Keratinocyte (primary cell): ENCODE measurements around the gene PRKCA. TPM values are rescaled to one million over a fixed set of nuclear protein-coding genes. Genes with fewer than 3 reads are reported as not detected.

ENCODE experiments used
- DNase-seq: peaks from one replicate; pipeline ENCODE4 v3.0.0-alpha.2; 2011; ENCODE audit warnings: low read depth, missing footprints, low spot score
- FAIRE-seq: peaks from 2 replicates; lab custom pipeline; 2011; peaks lifted over from hg19 to GRCh38; lab: Jason Lieb, UNC
- H2AFZ ChIP-seq: 2 replicates; pipeline ENCODE4 v1.6.0; 2012; ENCODE audit warnings: low read length, control low read depth, inconsistent platforms; ENCODE audit not compliant: control insufficient read depth
- H3K27ac ChIP-seq: 2 replicates; pipeline ENCODE4 v1.5.1; 2011; ENCODE audit warnings: low read length; ENCODE audit not compliant: control insufficient read depth, insufficient read depth
- H3K27me3 ChIP-seq: 3 replicates; pipeline ENCODE4 v1.6.0; 2011; ENCODE audit warnings: low read length; ENCODE audit not compliant: control insufficient read depth, insufficient read depth; ENCODE audit errors: extremely low read depth
- H3K36me3 ChIP-seq, 2 experiments: 2 replicates in 1 of 2; 3 replicates in 1 of 2; pipeline ENCODE4 v1.5.1; 2011; ENCODE audit warnings: low read length in 2 of 2, mild to moderate bottlenecking in 1 of 2; ENCODE audit not compliant: control insufficient read depth in 2 of 2, insufficient read depth in 2 of 2; ENCODE audit errors: extremely low read depth in 1 of 2
- H3K4me1 ChIP-seq: 3 replicates; pipeline ENCODE4 v1.5.1; 2011; ENCODE audit warnings: low read length; ENCODE audit not compliant: control insufficient read depth, insufficient read depth; ENCODE audit errors: extremely low read depth
- H3K4me2 ChIP-seq: 3 replicates; pipeline ENCODE4 v1.6.0; 2011; ENCODE audit warnings: low read depth, low read length; ENCODE audit not compliant: control insufficient read depth, insufficient read depth; ENCODE audit errors: extremely low read depth
- H3K4me3 ChIP-seq, 3 experiments: fragments of 200-600 bp in 1 of 3; sonication (generic) in 1 of 3; 2 replicates in 2 of 3; 3 replicates in 1 of 3; pipeline ENCODE4 v1.5.1; 2011 to 2016; ENCODE audit warnings: low read length in 3 of 3, mild to moderate bottlenecking in 3 of 3, control low read depth in 2 of 3, inconsistent platforms in 1 of 3, low read depth in 1 of 3, mixed read lengths in 1 of 3, mixed run types in 1 of 3, moderate library complexity in 1 of 3; ENCODE audit not compliant: control insufficient read depth in 2 of 3, insufficient read depth in 2 of 3; ENCODE audit errors: extremely low read depth in 1 of 3
- H3K79me2 ChIP-seq: 2 replicates; pipeline ENCODE4 v1.6.0; 2012; ENCODE audit warnings: low read length; ENCODE audit not compliant: control insufficient read depth, insufficient read depth
- H3K9ac ChIP-seq: 3 replicates; pipeline ENCODE4 v1.6.0; 2011; ENCODE audit warnings: low read length; ENCODE audit not compliant: control insufficient read depth, insufficient read depth; ENCODE audit errors: extremely low read depth
- H3K9me1 ChIP-seq: 3 replicates; pipeline ENCODE4 v1.6.0; 2011; ENCODE audit warnings: low read length; ENCODE audit not compliant: control insufficient read depth, insufficient read depth; ENCODE audit errors: extremely low read depth
- H3K9me3 ChIP-seq: 2 replicates; pipeline ENCODE4 v1.5.1; 2012; ENCODE audit warnings: low read depth, low read length; ENCODE audit not compliant: control insufficient read depth
- H4K20me1 ChIP-seq: 3 replicates; pipeline ENCODE4 v1.6.0; 2011; ENCODE audit warnings: low read length; ENCODE audit not compliant: control insufficient read depth, insufficient read depth; ENCODE audit errors: extremely low read depth
- EZH2 ChIP-seq: IDR thresholded peaks from one replicate; pipeline ENCODE4 v1.6.1; 2012; ENCODE audit warnings: inconsistent platforms, mild to moderate bottlenecking, low read length, moderate library complexity
- dilution Hi-C: fragments of 300-500 bp; cut with MboI; formaldehyde crosslinking; loops from one replicate; pipeline ENCODE4 v1.7.0; 2020; ENCODE audit warnings: low sequenced_read_pairs; ENCODE audit not compliant: extremely low pct_ligation_motif_present
- polyA plus RNA-seq, 5 experiments: library from polyadenylated mRNA; depleted of rRNA in 3 of 5; stranded (reverse) in 3 of 5; stranded (forward) in 1 of 5; unstranded in 1 of 5; fragments of >200 nt; gene quantifications; 1 replicate in 1 of 5; 2 replicates in 3 of 5; 3 replicates in 1 of 5; pipeline versions ENCODE4 v1.2.1 to v1.2.3, GENCODE V29; 2011 to 2012; ENCODE audit warnings: missing spikeins in 2 of 5, low read depth in 1 of 5, low replicate concordance in 1 of 5
- TF ChIP-seq, protein P1 (sequence below), 3 experiments: IDR thresholded peaks in 1 of 3; conservative IDR thresholded peaks in 1 of 3; optimal IDR thresholded peaks in 1 of 3; 2 replicates in 2 of 3; 3 replicates in 1 of 3; pipeline versions ENCODE3 to v1.5.1; 2011; ENCODE audit warnings: low read length in 3 of 3, mild to moderate bottlenecking in 3 of 3, moderate library complexity in 2 of 3, control low read depth in 1 of 3, inconsistent platforms in 1 of 3; ENCODE audit not compliant: insufficient read depth in 2 of 3; ENCODE audit errors: extremely low read depth in 1 of 3

The PRKCA gene
- polyA plus RNA-seq, 1 donor (not counting 4 experiments of a cell fraction or from before 2014, with no cell fraction given) = 3.6 TPM

DNA sequence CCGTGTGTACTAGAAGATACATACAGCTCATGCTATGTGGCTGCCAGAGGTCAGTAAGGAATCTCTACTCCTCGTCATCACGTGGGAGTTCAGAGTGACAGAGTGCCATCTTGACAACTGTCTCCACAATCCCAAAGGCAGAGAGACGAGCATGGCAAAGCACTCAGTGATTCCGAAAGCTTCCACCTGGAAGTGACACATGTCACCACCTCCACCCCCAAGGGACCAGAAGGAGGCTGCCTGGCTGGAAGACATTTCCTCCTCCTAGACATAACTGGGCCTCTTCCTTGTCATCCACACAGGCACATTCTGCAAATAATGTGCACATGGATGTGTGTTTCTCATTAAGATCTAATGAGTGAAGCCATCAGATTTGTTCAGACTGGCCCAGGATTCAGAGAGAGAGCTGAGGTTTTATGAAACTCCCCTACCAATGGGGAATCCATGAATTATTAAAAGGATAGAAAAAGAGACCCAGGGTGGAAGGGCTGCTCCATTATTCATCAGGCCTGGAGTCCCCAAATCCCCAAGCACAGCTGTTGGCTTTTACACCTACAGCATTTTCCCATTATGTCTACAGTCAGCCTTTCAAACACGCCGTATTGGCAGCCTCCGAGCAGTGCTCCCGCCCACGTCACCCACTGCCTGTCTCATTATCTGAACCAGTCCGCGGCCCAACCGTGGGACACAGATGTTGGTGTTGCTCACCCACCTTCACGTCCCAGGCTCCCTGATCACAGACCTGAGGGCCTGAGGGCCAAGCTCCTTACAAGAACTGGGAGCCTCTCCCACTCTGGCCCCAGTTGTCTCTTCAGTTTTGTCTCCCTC, 529.2 kb downstream of the PRKCA start:
- DNase-seq = no peak
- no peak for TF ChIP-seq EZH2
- TF ChIP-seq, protein P1, sequence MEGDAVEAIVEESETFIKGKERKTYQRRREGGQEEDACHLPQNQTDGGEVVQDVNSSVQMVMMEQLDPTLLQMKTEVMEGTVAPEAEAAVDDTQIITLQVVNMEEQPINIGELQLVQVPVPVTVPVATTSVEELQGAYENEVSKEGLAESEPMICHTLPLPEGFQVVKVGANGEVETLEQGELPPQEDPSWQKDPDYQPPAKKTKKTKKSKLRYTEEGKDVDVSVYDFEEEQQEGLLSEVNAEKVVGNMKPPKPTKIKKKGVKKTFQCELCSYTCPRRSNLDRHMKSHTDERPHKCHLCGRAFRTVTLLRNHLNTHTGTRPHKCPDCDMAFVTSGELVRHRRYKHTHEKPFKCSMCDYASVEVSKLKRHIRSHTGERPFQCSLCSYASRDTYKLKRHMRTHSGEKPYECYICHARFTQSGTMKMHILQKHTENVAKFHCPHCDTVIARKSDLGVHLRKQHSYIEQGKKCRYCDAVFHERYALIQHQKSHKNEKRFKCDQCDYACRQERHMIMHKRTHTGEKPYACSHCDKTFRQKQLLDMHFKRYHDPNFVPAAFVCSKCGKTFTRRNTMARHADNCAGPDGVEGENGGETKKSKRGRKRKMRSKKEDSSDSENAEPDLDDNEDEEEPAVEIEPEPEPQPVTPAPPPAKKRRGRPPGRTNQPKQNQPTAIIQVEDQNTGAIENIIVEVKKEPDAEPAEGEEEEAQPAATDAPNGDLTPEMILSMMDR (optimal IDR thresholded peaks at IDR 0.05 in 1 of 3, IDR thresholded peaks at IDR 0.05 in 1 of 3, conservative IDR thresholded peaks at IDR 0.05 in 1 of 3; ENCODE audit: extremely low read depth in 1 of 3, insufficient read depth in 2 of 3, low read length in 3 of 3) = no peak
- H3K9me3 ChIP-seq = no peaks in the 10 kb centered on the region
- no peaks in the 10 kb centered on the region for H4K20me1 ChIP-seq
- H3K79me2 ChIP-seq = no peaks in the 10 kb centered on the region
- peaks cover 41% of the 10 kb centered on the region for H3K27me3 ChIP-seq
- no peak overlapping the region for H3K9ac ChIP-seq
- H3K9me1 ChIP-seq = no peaks in the 10 kb centered on the region
- H2AFZ ChIP-seq = no peak overlapping the region
- dilution Hi-C loops = no loop called here
- no peaks in the 10 kb centered on the region for H3K4me1 ChIP-seq
- H3K4me3 ChIP-seq = no peak overlapping the region
- H3K36me3 ChIP-seq = no peaks in the 10 kb centered on the region
- FAIRE-seq = no peak
- no peak overlapping the region for H3K27ac ChIP-seq
- H3K4me2 ChIP-seq = no peak overlapping the region

DNA sequence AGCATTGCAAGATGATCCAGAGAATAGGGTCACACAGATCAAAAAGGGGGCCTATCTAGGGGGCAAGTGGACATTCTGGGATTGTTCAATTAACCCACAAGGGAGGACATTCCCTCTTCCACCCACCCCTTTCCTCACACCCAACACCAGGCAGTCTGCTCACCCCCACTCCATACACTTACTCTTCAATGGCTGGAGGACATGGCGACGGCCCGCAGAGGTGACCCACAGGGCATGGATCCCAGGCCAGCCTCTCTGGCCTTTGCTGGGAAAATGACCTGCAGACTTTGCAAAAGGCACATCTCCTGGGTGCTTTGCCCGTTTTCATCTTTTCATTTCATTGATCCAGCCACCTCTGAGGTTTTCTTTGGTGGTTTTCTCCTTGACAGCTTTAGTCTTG, 530.8 kb downstream of the PRKCA start:
- Histone ChIP-seq H3K9me3 (no peaks in the 10 kb centered on the region), H2AFZ (no peak overlapping the region), H4K20me1 (no peaks in the 10 kb centered on the region), H3K79me2 (no peaks in the 10 kb centered on the region), H3K4me1 (no peaks in the 10 kb centered on the region), H3K4me3 (no peak overlapping the region), H3K27me3 (peaks cover 45% of the 10 kb centered on the region), H3K27ac (no peak overlapping the region), H3K9ac (no peak overlapping the region), H3K36me3 (no peaks in the 10 kb centered on the region), H3K4me2 (no peak overlapping the region), H3K9me1 (no peaks in the 10 kb centered on the region)
- no peak for FAIRE-seq
- no peak for DNase-seq
- dilution Hi-C loops = no loop called here
- no peak for TF ChIP-seq EZH2
- TF ChIP-seq, protein P1 (optimal IDR thresholded peaks at IDR 0.05 in 1 of 3, IDR thresholded peaks at IDR 0.05 in 1 of 3, conservative IDR thresholded peaks at IDR 0.05 in 1 of 3; ENCODE audit: extremely low read depth in 1 of 3, insufficient read depth in 2 of 3, low read length in 3 of 3) = no peak
